ENCODE data around the gene CAMK4. TPM values are rescaled to one million over a fixed set of nuclear protein-coding genes. Genes with fewer than 3 reads are reported as not detected.

The CAMK4 gene
- total and polyA plus RNA-seq, 9 of the 15 experiments (the other 6 are each of a cell fraction or from before 2014, with no cell fraction given), result 0.35 TPM; not detected in 8

- TF ChIP-seq UBTF (IDR thresholded peaks at IDR 0.05; ENCODE audit: borderline replicate concordance in 1 of 2, low read depth in 2 of 2, low read length in 2 of 2), result 0 out of 4 replicates have a peak, but pooled peaks of 1 of the 2 experiments have one; percentile 16
- peak; percentile 63; the same call in 1 of the 2 replicates for TF ChIP-seq LEF1 (IDR thresholded peaks at IDR 0.05)
- TF ChIP-seq HMG20B (CRISPR knock-in tag; IDR thresholded peaks at IDR 0.05), result 0 out of 2 replicates have a peak, but pooled peaks have one; percentile 60
- 0 out of 2 replicates have a peak, but pooled peaks have one; percentile 15 for TF ChIP-seq ZNF444 (CRISPR knock-in tag; IDR thresholded peaks at IDR 0.05)
- TF ChIP-seq POLR2A (conservative IDR thresholded peaks at IDR 0.05), result peak; percentile 96
- TF ChIP-seq ARID4B (CRISPR knock-in tag; IDR thresholded peaks at IDR 0.05), result peak; percentile 40; the same call in 1 of the 2 replicates
- TF ChIP-seq CBX3 (IDR thresholded peaks at IDR 0.05; ENCODE audit: borderline replicate concordance in 1 of 2, low read length in 2 of 2), result peak in 1 of 2 experiments; percentile 23; a peak in 1 of 3 replicates
- TF ChIP-seq TAF1 (IDR thresholded peaks at IDR 0.05; ENCODE audit: control insufficient read depth, extremely low read depth, insufficient read depth, low read length, severe bottlenecking), result peak; percentile 93
- TF ChIP-seq ZBTB5 (IDR thresholded peaks at IDR 0.05), result peak; percentile 94
- TF ChIP-seq NR4A1 (CRISPR knock-in tag; IDR thresholded peaks at IDR 0.05), result 0 out of 2 replicates have a peak, but pooled peaks have one; percentile 36
- no peak for TF ChIP-seq NR4A1 (tag; IDR thresholded peaks at IDR 0.05)
- TF ChIP-seq ZBTB2 (IDR thresholded peaks at IDR 0.05), result 0 out of 2 replicates have a peak, but pooled peaks have one; percentile 44
- peak; percentile 72 for TF ChIP-seq CEBPB (tag; IDR thresholded peaks at IDR 0.05)
- TF ChIP-seq RBM17 (IDR thresholded peaks at IDR 0.05; ENCODE audit: borderline replicate concordance, low read depth, low read length), result no peak
- peak; percentile 94 for TF ChIP-seq ZBTB17 (CRISPR knock-in tag; IDR thresholded peaks at IDR 0.05)
- TF ChIP-seq BCOR (IDR thresholded peaks at IDR 0.05), result 0 out of 2 replicates have a peak, but pooled peaks have one; percentile 34
- TF ChIP-seq HMGN3 (IDR thresholded peaks at IDR 0.05; ENCODE audit: borderline replicate concordance, extremely low read depth, insufficient read length, low read depth, low read length), result peak; percentile 85
These were observed 288.4 kb downstream of the CAMK4 start, which contains the start of gene STARD4 (continued) for GRCh38 chr5:111512375-111513130.
